HG03342 (cell line): ENCODE data around the gene SLC7A4.
"Not testable (repeated sequence)": the region's sequence is repeated elsewhere in the genome, so short reads cannot be mapped to it uniquely, and the experiment has no call there.

Source experiments
- ATAC-seq: cut with Tn5 transposase; IDR thresholded peaks from one replicate; pipeline ENCODE4 v1.9.1; 2021; ENCODE audit warnings: mild to moderate bottlenecking, moderate library complexity; ENCODE audit not compliant: unreplicated experiment

The SLC7A4 gene, protein sequence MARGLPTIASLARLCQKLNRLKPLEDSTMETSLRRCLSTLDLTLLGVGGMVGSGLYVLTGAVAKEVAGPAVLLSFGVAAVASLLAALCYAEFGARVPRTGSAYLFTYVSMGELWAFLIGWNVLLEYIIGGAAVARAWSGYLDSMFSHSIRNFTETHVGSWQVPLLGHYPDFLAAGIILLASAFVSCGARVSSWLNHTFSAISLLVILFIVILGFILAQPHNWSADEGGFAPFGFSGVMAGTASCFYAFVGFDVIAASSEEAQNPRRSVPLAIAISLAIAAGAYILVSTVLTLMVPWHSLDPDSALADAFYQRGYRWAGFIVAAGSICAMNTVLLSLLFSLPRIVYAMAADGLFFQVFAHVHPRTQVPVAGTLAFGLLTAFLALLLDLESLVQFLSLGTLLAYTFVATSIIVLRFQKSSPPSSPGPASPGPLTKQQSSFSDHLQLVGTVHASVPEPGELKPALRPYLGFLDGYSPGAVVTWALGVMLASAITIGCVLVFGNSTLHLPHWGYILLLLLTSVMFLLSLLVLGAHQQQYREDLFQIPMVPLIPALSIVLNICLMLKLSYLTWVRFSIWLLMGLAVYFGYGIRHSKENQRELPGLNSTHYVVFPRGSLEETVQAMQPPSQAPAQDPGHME

GRCh38 chr22:21032037-21032867 lies at the start of gene SLC7A4:
Gene SLC7A4, minus strand, starts transcription at chr22:21032561. Its CDS starts 749 bp downstream, at chr22:21031812.
- no peak for ATAC-seq

DNA sequence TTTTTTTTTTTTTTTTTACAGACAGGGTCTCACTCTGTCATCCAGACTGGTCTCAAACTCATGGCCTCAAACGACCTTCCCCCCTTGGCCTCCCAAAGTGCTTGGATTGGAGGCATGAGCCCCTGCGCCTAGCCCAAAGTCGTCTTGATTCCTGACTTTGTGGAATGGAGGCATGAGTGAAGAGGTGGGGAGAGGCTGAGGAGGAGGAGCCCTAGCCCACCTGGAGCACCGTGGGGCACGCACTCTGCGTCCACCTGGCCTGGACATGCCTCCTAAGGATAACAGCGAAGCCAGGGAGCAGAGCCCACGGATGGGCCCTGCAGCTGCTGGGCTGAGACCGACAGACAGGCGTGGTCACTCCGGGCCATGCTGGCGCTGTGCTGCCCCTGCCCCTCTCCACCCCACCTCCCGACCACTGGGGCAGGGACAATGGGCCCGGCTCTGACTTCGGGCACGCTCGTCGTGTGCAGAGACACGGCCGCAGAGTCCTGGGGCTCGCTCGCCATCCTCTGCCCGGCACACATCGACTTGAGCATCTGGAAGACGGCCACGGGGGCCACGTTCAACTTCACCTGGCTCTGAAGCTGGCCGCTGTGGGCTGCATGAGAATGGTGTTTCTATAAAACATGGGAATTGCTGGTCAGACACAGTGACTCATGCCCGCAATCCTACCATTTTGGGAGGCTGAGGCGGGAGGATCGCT lies 48.2 kb upstream of the SLC7A4 start:
- ATAC-seq = no peak

DNA sequence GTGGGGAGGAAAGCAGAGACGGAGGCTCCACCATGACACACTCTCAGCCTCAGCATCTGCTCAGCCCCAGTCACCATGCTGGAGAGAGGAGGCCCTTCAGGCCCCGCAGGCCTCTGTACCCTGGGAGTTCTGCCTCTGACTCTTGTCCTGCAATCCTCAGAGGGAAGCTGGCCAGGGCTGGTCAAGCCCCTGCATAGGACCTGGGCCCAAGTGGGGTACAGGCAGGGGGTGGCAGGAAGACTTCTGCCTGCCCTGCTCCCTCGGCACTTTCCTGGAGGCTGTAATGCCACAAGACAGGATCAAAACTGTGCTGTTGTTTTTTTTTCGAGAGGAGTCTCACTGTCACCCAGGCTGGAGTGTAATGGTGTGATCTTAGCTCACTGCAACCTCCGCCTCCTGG lies 47.1 kb upstream of the SLC7A4 start:
- no peak for ATAC-seq

DNA sequence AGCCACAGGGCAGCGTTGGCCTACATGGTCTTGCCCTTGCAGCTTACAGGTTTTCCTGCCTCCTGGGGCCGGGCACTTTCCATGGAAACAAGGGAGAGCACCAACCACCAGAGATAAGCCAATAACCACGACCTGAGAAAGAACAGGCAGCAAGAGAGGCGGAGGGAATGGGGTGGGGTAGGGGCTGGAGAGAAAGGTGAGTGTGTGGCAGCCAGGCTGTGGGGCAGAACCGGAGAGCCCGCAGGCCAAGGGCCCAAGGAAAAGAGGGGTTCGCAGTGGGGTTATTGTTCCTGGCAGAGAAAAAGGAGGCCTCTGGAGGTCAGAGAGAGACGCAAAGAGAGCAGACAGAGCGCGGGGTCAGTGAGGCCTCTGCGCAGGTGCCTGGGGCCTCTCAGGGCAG lies 46.6 kb upstream of the SLC7A4 start:
- no peak for ATAC-seq

- no peak for ATAC-seq
Observed at GRCh38 chr22:21077884-21078508, 45.6 kb upstream of the SLC7A4 start.

- no peak for ATAC-seq
Observed at GRCh38 chr22:21076912-21077625, 44.7 kb upstream of the SLC7A4 start.

DNA sequence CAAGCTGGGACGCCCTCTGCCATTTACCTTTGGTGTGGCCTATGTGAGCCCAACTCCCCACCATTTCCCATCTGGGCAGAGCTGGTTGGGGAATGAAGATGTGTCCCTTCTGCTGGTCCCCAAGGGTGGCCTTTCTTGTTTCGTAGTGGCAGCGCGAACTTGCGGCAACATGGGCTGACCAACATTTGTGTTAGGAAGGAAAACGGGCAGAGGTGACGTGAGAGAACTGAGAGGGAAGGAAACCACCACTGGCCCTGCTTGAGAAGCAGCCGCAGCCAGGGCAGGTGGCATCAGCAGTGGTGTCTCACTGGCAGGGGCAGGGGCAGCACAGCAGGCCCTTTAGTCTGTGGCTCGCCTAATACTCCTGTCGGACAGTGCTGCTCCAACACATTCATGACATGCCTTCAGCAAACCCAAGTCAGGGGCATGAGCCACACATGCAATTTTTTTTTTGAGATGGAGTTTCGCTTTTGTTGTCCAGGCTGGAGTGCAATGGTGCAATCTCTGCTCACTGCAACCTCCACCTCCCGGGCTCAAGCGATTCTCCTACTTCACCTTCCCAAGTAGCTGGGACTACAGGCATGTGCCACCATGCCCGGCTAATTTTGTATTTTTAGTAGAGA lies 43.3 kb upstream of the SLC7A4 start:
- ATAC-seq = no peak

GRCh38 chr22:21074102-21074715 lies 41.8 kb upstream of the SLC7A4 start:
- ATAC-seq = no peak

GRCh38 chr22:21073482-21073881 lies 41.1 kb upstream of the SLC7A4 start:
- ATAC-seq = no peak

- ATAC-seq = no peak
Observed at GRCh38 chr22:21073023-21073422, 40.7 kb upstream of the SLC7A4 start.

GRCh38 chr22:21071796-21072195 lies 39.4 kb upstream of the SLC7A4 start:
- not testable (repeated sequence) for ATAC-seq

DNA sequence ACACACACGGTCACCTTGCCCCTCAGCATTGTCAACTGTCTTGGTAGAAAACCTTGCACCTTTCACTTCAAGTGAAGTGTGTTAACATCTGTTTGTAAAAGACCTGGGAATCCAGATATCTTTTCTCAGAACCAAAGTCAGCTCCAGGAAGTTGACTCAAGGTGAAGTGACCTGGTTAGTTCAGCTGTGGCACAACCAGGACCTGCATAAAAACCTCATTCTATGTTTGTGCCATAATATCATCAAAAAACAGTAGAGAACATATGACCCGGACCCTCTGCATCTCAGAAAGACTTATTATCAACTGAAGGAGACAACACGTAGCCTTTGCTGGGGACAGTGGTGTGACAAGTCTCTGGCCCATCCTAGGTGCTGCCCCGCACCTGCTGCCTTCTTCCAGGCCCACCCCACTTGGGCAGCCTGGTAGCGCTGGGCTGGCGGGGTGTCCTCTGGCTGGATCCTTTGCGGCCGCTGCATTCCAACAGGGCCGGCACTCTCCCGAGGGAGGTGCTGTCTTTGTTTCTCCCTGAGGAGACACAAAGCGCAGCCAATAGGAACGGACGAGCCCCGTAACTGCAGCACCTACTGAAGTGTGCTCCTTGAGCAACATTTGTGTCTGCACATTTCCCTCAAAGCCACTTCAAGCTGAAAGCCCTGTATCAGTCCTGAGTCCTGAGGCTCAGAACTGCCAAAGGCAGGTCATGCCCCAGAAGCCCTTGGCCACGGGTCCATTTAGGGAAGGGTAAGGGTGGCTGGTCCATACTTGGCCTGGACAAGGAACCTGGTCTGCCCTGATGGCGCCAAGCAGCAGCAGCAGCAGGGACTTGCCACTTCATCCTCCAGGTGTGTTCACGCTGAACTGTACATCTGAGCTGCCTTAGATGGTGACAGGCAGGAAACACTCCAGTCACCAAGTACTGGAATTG lies 38.6 kb upstream of the SLC7A4 start:
- no peak for ATAC-seq

DNA sequence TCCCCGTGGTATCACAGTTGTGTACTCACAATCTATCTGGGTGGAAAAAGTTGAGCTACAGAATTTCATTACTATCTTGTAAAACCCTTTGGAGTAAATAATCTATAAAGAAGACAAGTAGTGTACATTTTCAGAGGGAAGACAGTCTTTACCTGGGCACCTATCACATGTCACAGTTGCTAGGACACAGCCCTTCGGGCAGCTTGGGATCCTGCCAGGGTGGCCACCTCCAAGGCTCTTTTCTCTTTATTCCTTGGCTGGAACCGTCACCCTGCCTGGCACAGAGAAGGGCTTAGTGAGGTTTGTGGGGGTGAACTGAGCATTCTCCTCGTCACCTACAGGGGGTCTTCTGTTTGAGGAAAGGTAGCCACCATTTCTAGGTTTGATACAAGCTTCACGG lies 37.0 kb upstream of the SLC7A4 start:
- ATAC-seq = no peak

GRCh38 chr22:21068681-21069276 lies 36.4 kb upstream of the SLC7A4 start:
- no peak for ATAC-seq

DNA sequence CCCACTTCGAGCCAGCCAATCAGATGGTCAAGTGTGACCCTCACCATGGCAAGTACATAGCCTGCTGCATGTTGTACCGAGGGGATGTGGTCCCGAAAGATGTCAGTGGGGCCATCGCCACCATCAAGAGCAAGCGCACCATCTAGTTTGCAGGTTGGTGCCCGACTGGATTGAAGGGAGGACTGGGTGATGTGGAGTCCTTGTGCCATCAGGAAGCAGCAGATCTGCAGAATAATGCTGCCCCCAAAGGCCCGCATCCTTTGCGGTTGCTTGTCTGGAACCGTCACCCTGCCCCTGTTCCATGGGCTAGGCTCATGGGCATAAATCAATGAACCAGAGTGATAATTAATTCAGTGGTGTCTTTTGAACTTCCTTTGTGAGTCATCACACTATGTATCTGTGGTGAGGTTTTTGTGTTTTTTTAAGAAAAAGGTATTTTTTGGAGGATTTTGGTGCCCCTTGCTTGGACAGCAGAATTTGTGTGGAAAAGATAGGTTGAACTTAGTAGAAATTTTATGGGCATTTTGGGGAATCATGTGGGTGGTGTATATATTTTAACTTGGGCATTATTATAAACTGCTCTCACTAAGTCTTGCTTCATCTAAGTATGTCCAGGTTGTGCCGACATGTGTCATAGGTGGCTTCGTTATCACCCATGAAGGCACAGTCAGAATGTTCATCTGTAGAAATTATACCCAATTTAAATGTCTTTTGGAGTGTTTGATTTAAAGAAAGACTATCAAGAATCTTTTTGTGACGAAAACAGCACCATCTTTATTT lies 35.7 kb upstream of the SLC7A4 start:
- ATAC-seq = no peak

DNA sequence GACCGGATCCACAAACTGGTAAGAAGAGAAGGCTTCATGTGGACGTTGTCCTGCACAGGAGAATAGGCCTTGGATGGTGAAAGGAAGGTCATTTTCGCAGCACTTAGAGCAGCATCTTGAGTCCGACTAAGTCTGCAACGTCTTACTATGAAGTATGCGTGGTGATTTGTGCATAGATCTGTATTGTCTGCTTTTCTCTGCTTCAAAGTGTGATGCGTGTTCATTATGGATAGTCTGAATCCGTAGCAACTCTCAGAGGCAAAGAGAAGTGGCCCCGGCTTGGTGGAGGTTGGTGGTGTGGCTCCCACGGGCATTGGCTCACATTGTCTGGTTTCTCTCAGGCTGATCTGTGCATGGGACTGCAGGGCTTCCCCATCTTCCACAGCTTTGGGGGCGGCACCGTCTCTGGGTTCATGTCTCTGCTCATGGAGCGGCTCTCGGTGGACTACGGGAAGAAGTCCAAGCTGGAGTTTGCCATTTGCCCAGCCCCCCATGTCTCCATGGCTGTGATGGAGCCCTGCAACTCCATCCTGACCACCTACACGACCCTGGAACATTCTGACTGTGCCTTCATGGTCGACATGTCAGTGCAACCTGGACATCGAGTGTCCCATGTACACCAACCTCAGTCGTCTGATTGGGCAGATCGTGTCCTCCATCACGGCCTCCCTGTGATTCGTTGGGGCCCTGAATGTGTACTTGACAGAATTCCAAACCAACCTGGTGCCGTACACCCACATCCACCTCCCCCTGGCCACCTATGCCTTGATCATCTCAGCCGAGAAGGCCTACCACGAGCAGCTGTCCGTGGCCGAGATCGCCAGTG lies 34.9 kb upstream of the SLC7A4 start:
- no peak for ATAC-seq
